Measurements from ENCODE around the gene CRIP1. TPM values are rescaled to one million over a fixed set of nuclear protein-coding genes. Genes with fewer than 3 reads are reported as not detected.

Gene CRIP1
- total RNA-seq, 1 donor from 2014 or later = 106 TPM

DNA sequence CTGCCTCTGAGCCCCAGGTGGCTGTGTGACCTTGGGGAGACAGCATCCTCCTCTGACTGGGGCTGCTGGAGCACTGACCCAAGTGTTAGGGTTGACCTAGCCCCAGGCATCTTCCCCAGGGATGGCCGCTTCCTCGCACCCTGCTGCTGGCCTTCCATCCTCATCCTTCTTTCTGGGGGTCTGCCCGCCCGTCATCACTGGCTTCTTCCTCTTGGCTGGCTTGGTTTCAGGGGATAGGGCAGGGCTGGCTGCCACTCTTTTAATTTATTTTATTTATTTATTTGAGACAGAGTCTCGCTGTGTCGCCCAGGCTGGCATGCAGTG, 7.9 kb downstream of the CRIP1 start:
- Histone ChIP-seq H3K27me3 (no peaks in the 10 kb centered on the region), H3K4me3 (no peak overlapping the region), H3K9me3 (no peaks in the 10 kb centered on the region), H3K36me3 (peaks cover 0 to 10% of the 10 kb centered on the region in 2 donors), H3K27ac (no peak overlapping the region), H3K4me1 (peaks cover 0 to 9% of the 10 kb centered on the region in 2 donors)
- intact Hi-C loops (cut with DNase I) = loop anchor here (5.0 kb wide), 1 partner anchor 402 kb away; no protein-coding TSS in a partner anchor
- DNase-seq (ENCODE audit: low spot score in 2 of 2) = no peak
- TF ChIP-seq, protein P1, sequence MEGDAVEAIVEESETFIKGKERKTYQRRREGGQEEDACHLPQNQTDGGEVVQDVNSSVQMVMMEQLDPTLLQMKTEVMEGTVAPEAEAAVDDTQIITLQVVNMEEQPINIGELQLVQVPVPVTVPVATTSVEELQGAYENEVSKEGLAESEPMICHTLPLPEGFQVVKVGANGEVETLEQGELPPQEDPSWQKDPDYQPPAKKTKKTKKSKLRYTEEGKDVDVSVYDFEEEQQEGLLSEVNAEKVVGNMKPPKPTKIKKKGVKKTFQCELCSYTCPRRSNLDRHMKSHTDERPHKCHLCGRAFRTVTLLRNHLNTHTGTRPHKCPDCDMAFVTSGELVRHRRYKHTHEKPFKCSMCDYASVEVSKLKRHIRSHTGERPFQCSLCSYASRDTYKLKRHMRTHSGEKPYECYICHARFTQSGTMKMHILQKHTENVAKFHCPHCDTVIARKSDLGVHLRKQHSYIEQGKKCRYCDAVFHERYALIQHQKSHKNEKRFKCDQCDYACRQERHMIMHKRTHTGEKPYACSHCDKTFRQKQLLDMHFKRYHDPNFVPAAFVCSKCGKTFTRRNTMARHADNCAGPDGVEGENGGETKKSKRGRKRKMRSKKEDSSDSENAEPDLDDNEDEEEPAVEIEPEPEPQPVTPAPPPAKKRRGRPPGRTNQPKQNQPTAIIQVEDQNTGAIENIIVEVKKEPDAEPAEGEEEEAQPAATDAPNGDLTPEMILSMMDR (IDR thresholded peaks at IDR 0.05) = no peak

DNA sequence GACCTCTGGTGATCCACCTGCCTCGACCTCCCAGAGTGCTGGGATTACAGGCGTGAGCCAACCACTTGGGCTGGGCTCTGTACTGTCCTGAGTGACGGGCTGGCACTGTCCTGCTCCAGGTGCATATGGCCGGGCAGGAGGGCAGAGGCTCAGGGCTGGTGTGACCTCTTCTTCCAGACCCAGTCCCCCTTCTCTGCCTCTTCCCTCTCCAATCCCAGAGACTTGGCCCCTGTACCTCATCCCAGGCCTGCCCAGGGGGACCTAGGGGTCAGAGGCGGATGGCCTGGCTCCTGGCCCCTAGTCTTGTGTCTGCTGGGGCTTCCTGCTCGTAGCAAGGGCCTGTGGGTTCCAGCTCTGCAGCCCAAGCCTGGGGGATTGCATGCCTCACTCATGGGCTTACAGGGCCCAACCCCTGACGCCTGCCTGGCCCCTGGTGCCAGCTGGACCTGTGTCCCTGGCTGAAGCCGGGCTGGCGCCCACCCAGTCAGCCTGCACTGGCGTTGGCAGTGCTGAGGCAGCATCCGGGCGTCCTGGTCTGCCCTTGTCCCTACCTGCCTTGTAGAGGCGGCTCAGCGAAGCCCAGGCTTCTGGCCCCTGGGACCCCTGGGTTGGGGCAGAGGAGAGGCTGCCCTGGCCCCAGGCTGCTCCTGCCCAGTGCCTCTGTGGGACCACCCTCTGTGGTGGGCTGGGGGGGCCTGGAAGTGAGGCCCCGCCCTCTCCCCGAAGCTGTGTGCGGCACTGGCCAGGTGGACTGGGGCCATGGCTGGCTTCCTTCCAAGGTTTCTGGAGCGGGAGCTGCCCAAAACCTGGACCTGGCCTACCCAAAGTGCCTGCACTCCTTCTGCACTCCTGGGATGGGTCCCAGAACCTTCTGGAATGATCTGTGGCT, 8.7 kb downstream of the CRIP1 start:
- TF ChIP-seq, protein P1 (IDR thresholded peaks at IDR 0.05) = no peak
- intact Hi-C loops (cut with DNase I) = no loop called here

DNA sequence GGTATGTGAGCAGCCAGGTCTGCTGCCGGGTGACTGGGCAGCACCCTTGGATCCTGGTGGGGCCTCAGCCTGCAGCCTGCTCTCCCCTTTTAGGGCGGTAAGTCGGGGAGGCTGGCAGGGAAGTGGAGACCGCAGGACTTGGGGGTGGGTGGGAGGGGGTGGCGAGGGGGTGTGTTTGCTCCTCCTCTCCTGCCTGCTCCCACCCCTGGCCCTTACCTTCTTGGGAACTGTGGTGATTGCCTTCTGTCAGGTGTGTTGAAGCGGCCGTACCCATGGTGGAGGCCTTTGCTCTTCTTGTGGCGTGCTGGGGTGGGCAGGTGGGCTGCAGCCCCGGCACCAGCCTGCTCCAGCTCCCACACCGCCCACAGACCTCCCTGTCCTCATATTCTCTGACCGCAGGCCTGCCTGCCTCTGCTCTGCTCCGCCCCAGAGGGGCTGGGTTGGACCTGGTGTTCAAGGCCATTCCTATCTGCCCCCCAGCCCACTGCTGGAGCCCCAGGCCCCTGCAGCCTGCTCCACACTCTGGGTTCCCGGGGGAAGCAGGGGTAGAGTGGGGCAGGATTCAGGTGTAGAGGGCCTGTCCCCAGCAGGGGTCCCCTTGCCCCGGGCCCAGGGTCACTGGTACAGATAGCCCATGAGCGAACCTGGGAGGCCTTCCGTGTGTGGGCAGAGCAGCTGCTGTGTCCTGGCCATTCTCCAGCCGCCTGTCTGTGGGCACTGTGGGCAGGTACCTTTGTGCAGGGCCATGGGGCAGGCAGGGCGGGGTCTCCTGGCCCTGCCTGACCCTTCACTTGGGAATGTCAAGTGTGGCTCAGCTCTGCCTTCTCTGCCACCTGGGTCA, 9.5 kb downstream of the CRIP1 start:
- Histone ChIP-seq H3K27ac (no peak overlapping the region), H3K4me1 (peaks cover 0 to 6% of the 10 kb centered on the region in 2 donors), H3K4me3 (no peak overlapping the region), H3K36me3 (peaks cover 0 to 10% of the 10 kb centered on the region in 2 donors), H3K27me3 (no peaks in the 10 kb centered on the region), H3K9me3 (no peaks in the 10 kb centered on the region)
- DNase-seq (ENCODE audit: low spot score in 2 of 2) = no peak
- TF ChIP-seq, protein P1 (IDR thresholded peaks at IDR 0.05) = no peak
- intact Hi-C loops (cut with DNase I) = no loop called here

More for the DNA sequence above, 8.7 kb downstream of the CRIP1 start:
- no peak overlapping the region for H3K4me3 ChIP-seq
- H3K4me1 ChIP-seq = peaks cover 0 to 6% of the 10 kb centered on the region in 2 donors
- no peaks in the 10 kb centered on the region for H3K9me3 ChIP-seq
- peak in 1 of 2 donors; percentile 64 for DNase-seq (ENCODE audit: low spot score in 2 of 2)
- no peak overlapping the region for H3K27ac ChIP-seq
- H3K27me3 ChIP-seq = no peaks in the 10 kb centered on the region
- peaks cover 0 to 10% of the 10 kb centered on the region in 2 donors for H3K36me3 ChIP-seq

DNA sequence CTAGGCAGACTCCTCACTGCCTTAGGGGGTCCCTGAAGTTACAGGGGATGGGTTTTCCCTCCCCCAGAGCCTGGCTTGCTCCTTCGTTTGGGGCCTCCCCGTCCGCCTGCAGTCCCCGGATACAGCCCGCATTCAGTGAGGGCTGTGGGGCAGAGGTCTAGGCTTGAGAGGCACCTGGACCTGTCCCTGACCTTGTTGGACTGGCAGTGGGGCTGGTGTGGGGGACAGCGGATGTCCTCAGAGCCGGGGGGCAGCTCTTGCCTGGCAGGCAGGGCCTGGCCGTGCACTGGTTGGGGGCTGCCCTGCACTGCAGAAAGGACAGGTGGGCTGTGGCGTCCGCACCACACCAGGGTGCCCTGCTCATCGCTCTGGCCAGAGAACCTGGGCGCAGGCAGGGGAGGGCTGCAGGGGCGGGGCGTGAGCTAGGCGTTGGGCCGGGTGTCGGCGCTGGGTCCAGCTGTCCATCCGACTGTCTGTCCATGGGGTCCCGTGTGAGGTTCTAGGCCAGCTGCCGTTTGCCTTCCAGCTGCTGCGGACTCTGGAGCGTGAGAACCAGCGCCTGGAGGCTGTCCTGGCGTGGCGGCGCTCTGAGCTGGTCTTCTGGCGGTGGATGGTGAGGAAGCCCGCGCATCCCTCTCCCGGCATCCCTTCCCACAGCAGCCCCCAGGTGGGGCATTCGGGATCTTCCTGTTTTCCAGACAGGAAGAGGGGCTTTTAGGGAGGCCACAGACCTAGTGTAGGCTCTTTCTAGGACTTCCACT, 10.3 kb downstream of the CRIP1 start:
- TF ChIP-seq, protein P1 (IDR thresholded peaks at IDR 0.05) = no peak
- no peak for DNase-seq (ENCODE audit: low spot score in 2 of 2)
- H3K9me3 ChIP-seq = no peaks in the 10 kb centered on the region
- H3K4me1 ChIP-seq = no peaks in the 10 kb centered on the region
- no peak overlapping the region for H3K4me3 ChIP-seq
- H3K27me3 ChIP-seq = no peaks in the 10 kb centered on the region
- H3K27ac ChIP-seq = no peak overlapping the region
- peaks cover 0 to 10% of the 10 kb centered on the region in 2 donors for H3K36me3 ChIP-seq
- intact Hi-C loops (cut with DNase I) = no loop called here

DNA sequence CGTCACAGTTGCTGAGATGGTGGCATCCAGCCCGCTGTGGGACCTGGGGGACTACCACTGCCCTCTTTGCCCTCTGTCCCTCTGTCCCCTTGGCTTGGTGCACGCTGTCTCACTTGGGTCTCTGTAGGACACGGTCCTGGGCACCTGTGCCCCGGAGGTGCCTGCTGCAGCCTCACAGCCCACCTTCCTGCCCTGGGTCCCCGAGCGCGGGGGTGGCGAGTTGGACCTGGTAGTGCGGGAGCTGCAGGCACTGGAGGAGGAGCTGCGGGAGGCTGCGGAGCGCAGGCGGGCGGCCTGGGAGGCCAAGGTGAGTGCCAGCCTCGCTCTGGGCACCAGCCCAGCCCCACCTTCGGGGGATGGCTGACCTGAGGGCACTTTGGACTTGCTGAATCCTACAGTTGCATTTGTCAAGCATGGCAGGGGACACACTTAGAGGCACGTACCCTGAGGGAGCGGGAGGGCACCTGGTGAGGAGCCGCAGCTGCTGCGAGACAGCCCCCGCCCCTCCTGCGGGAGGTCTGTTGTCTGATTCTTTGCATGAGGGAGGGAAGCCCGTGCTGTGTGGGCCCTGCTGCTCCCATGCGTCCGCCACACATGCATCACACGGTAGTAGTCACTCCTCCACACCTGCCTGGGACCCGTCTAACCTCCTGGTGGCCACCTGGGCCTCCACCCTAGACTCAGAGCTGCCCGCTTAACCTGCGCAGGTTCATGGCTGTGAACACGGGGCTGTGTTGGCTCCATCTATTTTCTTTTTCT, 11.2 kb downstream of the CRIP1 start:
- intact Hi-C loops (cut with DNase I) = no loop called here
- no peak for DNase-seq (ENCODE audit: low spot score in 2 of 2)
- no peak overlapping the region for H3K27ac ChIP-seq
- TF ChIP-seq, protein P1 (IDR thresholded peaks at IDR 0.05) = no peak
- no peaks in the 10 kb centered on the region for H3K9me3 ChIP-seq
- no peaks in the 10 kb centered on the region for H3K4me1 ChIP-seq
- no peaks in the 10 kb centered on the region for H3K27me3 ChIP-seq
- peaks cover 0 to 10% of the 10 kb centered on the region in 2 donors for H3K36me3 ChIP-seq
- H3K4me3 ChIP-seq = no peak overlapping the region

Data from ascending aorta (tissue), 2 donors.